Osteoblast (primary cell): ENCODE data around the gene VEGFD. TPM values are rescaled to one million over a fixed set of nuclear protein-coding genes. Genes with fewer than 3 reads are reported as not detected.
"Not testable (repeated sequence)": the region's sequence is repeated elsewhere in the genome, so short reads cannot be mapped to it uniquely, and the experiment has no call there.

Source experiments
- DNase-seq: peaks from one replicate; pipeline ENCODE4 v3.0.0; 2011; ENCODE audit warnings: low spot score, mixed read lengths; ENCODE audit not compliant: insufficient read length; ENCODE audit errors: missing footprints
- H2AFZ ChIP-seq: 2 replicates; pipeline ENCODE4 v1.6.0; 2011; ENCODE audit warnings: mild to moderate bottlenecking, low read length
- H3K27ac ChIP-seq: 2 replicates; pipeline ENCODE4 v1.5.1; 2011; ENCODE audit warnings: mild to moderate bottlenecking, low read depth, low read length, moderate library complexity
- H3K27me3 ChIP-seq: 2 replicates; pipeline ENCODE4 v1.6.0; 2012; ENCODE audit warnings: mild to moderate bottlenecking, control low read depth, inconsistent platforms, low read length, moderate library complexity; ENCODE audit not compliant: insufficient read depth
- H3K36me3 ChIP-seq: 2 replicates; pipeline ENCODE4 v1.5.1; 2011; ENCODE audit warnings: mild to moderate bottlenecking, low read length, control low read depth, moderate library complexity; ENCODE audit not compliant: insufficient read depth
- H3K4me1 ChIP-seq: 2 replicates; pipeline ENCODE4 v1.5.1; 2011; ENCODE audit warnings: mild to moderate bottlenecking, low read length, control low read depth, moderate library complexity; ENCODE audit not compliant: insufficient read depth
- H3K4me2 ChIP-seq: 2 replicates; pipeline ENCODE4 v1.6.0; 2011; ENCODE audit warnings: mild to moderate bottlenecking, low read length; ENCODE audit not compliant: insufficient read depth
- H3K4me3 ChIP-seq: fragments of 200-600 bp; sonication (generic); 3 replicates; pipeline ENCODE4 v1.5.1; 2012; ENCODE audit warnings: mild to moderate bottlenecking, low read length, inconsistent platforms; ENCODE audit not compliant: insufficient read depth
- H3K79me2 ChIP-seq: 2 replicates; pipeline ENCODE4 v1.6.0; 2012; ENCODE audit warnings: mild to moderate bottlenecking, low read length, control low read depth, inconsistent platforms; ENCODE audit not compliant: insufficient read depth
- H3K9me3 ChIP-seq: 2 replicates; pipeline ENCODE4 v1.5.1; 2011; ENCODE audit warnings: low read depth, low read length, control low read depth
- H4K20me1 ChIP-seq: 2 replicates; pipeline ENCODE4 v1.6.0; 2012; ENCODE audit warnings: mild to moderate bottlenecking, low read length, control low read depth; ENCODE audit not compliant: insufficient read depth
- total RNA-seq: library from RNA; depleted of rRNA; stranded (reverse); fragments of >200 nt; gene quantifications from 2 replicates; pipeline ENCODE4 v1.2.3, GENCODE V29; 2012
- TF ChIP-seq, protein P1 (sequence below): IDR thresholded peaks from 2 replicates; pipeline ENCODE4 v1.5.1; 2011; ENCODE audit warnings: mild to moderate bottlenecking, low read depth, low read length, moderate library complexity; ENCODE audit errors: extremely low read depth

VEGFD gene
- total RNA-seq, 1 donor: 0.36 TPM

DNA sequence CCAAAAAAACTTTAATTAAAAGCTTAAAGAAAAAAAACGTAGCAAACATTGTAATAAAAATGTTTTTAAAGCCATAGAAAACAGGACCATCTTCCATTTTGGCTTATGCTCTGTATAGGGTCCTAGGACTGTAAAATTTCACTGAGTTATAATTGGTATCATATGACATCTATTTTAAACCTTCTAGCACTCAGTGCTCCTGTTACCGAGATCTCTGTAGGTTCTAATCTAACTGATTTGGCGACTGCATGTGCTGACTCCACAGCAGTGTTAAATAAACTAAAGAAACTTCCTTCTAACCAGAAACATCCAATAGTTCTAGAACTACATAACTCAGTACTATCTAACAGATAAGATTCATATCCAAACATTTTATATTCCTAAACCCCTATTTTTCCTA, 68.7 kb downstream of the VEGFD start, which contains the start of gene ASB11:
TSS of gene ASB11 (minus strand) at position 132 of the 400 bp plus-strand sequence. CDS start at position 97, 35 bp downstream.
- no peak within 1 kb of the TSS for H3K4me2 ChIP-seq
- no peaks in the 10 kb centered on the region for H3K9me3 ChIP-seq
- no peaks in the 10 kb centered on the region for H3K79me2 ChIP-seq
- DNase-seq: no peak
- no peaks in the 10 kb centered on the region for H3K4me1 ChIP-seq
- H3K4me3 ChIP-seq: no peak within 1 kb of the TSS
- TF ChIP-seq, protein P1, sequence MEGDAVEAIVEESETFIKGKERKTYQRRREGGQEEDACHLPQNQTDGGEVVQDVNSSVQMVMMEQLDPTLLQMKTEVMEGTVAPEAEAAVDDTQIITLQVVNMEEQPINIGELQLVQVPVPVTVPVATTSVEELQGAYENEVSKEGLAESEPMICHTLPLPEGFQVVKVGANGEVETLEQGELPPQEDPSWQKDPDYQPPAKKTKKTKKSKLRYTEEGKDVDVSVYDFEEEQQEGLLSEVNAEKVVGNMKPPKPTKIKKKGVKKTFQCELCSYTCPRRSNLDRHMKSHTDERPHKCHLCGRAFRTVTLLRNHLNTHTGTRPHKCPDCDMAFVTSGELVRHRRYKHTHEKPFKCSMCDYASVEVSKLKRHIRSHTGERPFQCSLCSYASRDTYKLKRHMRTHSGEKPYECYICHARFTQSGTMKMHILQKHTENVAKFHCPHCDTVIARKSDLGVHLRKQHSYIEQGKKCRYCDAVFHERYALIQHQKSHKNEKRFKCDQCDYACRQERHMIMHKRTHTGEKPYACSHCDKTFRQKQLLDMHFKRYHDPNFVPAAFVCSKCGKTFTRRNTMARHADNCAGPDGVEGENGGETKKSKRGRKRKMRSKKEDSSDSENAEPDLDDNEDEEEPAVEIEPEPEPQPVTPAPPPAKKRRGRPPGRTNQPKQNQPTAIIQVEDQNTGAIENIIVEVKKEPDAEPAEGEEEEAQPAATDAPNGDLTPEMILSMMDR: no peak
- no peak within 1 kb of the TSS for H2AFZ ChIP-seq
- H3K27ac ChIP-seq: no peak within 1 kb of the TSS
- no peaks in the 10 kb centered on the region for H3K36me3 ChIP-seq
- no peaks in the 10 kb centered on the region for H3K27me3 ChIP-seq
- H4K20me1 ChIP-seq: no peaks in the 10 kb centered on the region

DNA sequence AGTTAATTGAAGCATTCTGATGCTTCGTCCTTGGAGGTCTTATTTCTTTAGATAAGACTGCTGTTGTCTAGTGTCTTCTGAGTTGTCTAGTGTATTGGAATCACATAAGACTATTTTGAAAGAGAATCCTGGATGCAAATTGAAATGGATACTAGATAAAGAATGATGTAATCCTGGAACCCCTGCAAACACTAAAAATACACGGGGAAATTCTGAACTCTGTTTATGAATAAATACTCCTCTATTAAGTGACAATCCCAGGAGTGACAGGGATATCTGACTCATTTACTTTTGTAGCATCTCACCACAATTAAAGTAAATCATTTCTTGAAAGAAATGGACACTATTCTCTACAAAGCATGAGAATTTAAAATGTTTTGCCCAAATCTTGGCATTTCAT, 69.7 kb downstream of the VEGFD start:
- Histone ChIP-seq H3K4me1 (no peaks in the 10 kb centered on the region), H3K27me3 (no peaks in the 10 kb centered on the region), H3K36me3 (no peaks in the 10 kb centered on the region), H2AFZ (no peak overlapping the region), H3K79me2 (no peaks in the 10 kb centered on the region), H3K9me3 (no peaks in the 10 kb centered on the region), H3K4me3 (no peak overlapping the region), H4K20me1 (no peaks in the 10 kb centered on the region), H3K27ac (no peak overlapping the region), H3K4me2 (no peak overlapping the region)
- DNase-seq: no peak
- TF ChIP-seq, protein P1: no peak

DNA sequence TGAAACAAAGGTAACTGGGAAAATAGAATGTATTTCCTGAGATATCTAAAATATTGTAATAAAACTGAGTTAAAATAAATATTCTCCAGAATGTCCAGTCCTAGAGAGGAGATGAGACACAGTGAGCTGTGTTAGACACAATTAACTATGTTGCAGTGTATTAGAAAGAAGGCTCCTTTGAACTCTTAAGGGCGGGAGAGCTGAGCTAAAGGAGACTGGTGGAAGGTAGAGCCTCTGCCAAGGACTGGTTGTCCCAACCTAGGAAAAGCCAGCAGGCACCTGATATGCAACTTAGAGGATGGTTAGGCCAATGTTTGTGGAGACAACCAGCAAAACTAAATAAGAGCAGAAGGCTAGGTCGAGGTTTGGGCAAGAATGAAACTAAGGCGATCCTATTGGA, 73.1 kb downstream of the VEGFD start:
- DNase-seq: no peak
- Histone ChIP-seq H3K9me3 (no peaks in the 10 kb centered on the region), H3K79me2 (no peaks in the 10 kb centered on the region), H2AFZ (no peak overlapping the region), H3K4me3 (no peak overlapping the region), H4K20me1 (no peaks in the 10 kb centered on the region), H3K4me2 (no peak overlapping the region), H3K27ac (no peak overlapping the region), H3K4me1 (no peaks in the 10 kb centered on the region), H3K27me3 (no peaks in the 10 kb centered on the region), H3K36me3 (no peaks in the 10 kb centered on the region)
- TF ChIP-seq, protein P1: no peak

DNA sequence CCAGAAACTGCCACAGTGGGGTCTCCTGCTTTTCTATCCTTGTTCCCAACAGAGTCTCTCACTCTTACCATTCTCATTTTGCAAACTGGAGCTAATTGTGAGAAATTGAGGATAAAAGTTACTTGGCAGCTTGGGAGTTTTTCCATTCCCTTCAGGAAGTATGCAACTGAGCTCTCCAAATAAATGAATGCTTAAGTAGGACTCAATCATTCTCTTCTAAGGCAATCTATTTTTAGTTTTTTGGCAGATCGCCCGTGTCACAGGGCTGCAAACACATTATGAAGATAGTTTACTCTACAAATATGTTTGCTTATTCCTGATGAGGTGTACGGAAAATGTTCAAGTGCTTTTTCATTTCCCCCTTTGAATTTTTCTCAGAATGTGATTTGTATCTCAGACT, 74.1 kb downstream of the VEGFD start:
- H3K9me3 ChIP-seq: no peaks in the 10 kb centered on the region
- H3K79me2 ChIP-seq: no peaks in the 10 kb centered on the region
- H3K27ac ChIP-seq: no peak overlapping the region
- no peak overlapping the region for H2AFZ ChIP-seq
- no peak overlapping the region for H3K4me3 ChIP-seq
- H3K4me1 ChIP-seq: no peaks in the 10 kb centered on the region
- TF ChIP-seq, protein P1: no peak
- no peaks in the 10 kb centered on the region for H3K36me3 ChIP-seq
- peaks cover 2% of the 10 kb centered on the region for H3K27me3 ChIP-seq
- no peak overlapping the region for H3K4me2 ChIP-seq
- no peaks in the 10 kb centered on the region for H4K20me1 ChIP-seq
- no peak for DNase-seq

DNA sequence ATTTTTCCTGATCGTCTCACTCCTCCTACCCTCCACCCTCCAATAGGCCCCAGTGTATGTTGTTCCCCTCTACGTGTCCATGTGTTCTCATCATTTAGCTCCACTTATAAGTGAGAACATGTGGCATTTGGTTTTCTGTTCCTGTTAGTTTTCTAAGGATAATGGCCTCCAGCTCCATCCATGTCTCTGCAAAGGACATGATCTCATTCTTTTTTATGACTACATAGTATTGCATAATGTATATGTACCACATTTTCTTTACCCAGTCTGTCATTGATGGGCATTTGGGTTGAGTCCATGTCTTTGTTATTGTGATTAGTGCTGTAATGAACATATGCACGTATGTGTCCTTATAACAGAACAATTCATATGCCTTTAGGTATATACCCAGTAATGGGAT, 78.3 kb downstream of the VEGFD start:
- H3K27ac ChIP-seq, DNase-seq, H3K4me1 ChIP-seq, H3K79me2 ChIP-seq, H2AFZ ChIP-seq, H3K4me3 ChIP-seq, H3K9me3 ChIP-seq, H4K20me1 ChIP-seq, H3K36me3 ChIP-seq, H3K27me3 ChIP-seq, H3K4me2 ChIP-seq: not testable (repeated sequence)
